Ishikawa (cell line): ENCODE data around the gene RNF121.

Source experiments
- CEBPB ChIP-seq: IDR thresholded peaks from 2 replicates; pipeline ENCODE4 v1.6.1; 2012
- CREB1 ChIP-seq: IDR thresholded peaks from 2 replicates; pipeline ENCODE4 v1.6.1; 2012; ENCODE audit warnings: low read depth
- EGR1 ChIP-seq: IDR thresholded peaks from 2 replicates; pipeline ENCODE4 v1.6.1; 2012
- EP300 ChIP-seq: IDR thresholded peaks from 2 replicates; pipeline ENCODE4 v1.6.1; 2012; ENCODE audit warnings: borderline replicate concordance
- FOXM1 ChIP-seq: IDR thresholded peaks from 2 replicates; pipeline ENCODE4 v1.6.1; 2012; ENCODE audit warnings: low read depth, borderline replicate concordance
- MAX ChIP-seq: IDR thresholded peaks from 2 replicates; pipeline ENCODE4 v1.6.1; 2012
- NFIC ChIP-seq: IDR thresholded peaks from 2 replicates; pipeline ENCODE4 v1.6.1; 2012
- RAD21 ChIP-seq: IDR thresholded peaks from 2 replicates; pipeline ENCODE4 v1.6.1; 2012; ENCODE audit warnings: low read depth
- REST ChIP-seq: IDR thresholded peaks from 2 replicates; pipeline ENCODE4 v1.6.1; 2012; ENCODE audit warnings: low read depth, mild to moderate bottlenecking
- TAF1 ChIP-seq: IDR thresholded peaks from 2 replicates; pipeline ENCODE4 v1.6.1; 2012; ENCODE audit warnings: low read depth, mild to moderate bottlenecking
- TCF12 ChIP-seq: IDR thresholded peaks from 2 replicates; pipeline ENCODE4 v1.6.1; 2012; ENCODE audit warnings: low read depth
- TEAD4 ChIP-seq: IDR thresholded peaks from 2 replicates; pipeline ENCODE4 v1.6.1; 2012
- YY1 ChIP-seq: IDR thresholded peaks from 2 replicates; pipeline ENCODE4 v1.6.1; 2012; ENCODE audit warnings: low read depth
- ZBTB7A ChIP-seq: IDR thresholded peaks from 2 replicates; pipeline ENCODE4 v1.6.1; 2012; ENCODE audit warnings: low read depth
- TF ChIP-seq, protein P1 (sequence below): IDR thresholded peaks from 2 replicates; pipeline ENCODE4 v1.6.1; 2012

The RNF121 gene

DNA sequence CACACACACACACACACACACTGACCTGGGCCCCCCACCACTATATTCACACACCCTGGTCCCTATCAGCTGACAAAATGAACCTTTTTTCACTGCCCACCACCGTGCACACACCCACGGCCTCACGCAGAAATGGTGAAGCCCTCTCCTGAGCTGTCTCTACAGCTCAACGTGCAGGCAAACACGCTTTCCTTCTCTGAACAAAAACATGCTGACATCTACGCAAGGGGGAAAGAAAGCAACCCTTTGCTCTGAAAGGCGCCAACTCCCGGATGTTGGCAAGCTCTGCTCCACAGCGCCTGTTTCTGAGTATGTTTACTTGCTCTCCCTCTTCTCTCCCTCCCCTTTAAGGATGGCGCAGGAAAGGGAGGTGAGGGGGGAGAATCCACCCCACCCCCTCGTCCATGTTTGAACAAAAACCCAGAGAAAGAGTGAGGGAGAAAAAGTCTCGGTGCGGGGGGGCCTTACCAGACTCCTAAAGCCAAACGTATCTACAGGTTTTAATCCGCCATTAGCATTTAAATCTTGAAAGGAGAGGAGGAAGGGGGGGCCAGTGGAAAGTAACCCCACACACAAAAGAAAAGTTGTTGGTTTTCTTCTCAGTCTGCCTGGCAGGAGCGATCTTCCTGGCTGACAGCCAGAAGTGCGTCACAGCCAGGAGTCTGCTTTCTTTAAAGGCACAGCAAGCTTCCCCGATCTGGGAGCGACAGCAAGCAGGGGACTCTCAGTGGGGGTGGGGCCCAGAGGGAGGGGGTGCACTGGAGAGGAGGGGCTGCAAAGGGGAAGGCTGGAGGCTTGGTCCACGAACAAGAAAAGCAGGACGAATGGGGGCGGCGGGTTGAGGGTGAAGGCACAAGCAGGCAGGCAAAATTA lies 111.9 kb downstream of the RNF121 start:
- TF ChIP-seq CREB1, result peak; percentile 77
- peak; percentile 55; the same call in 1 of the 2 replicates for TF ChIP-seq FOXM1
- TF ChIP-seq YY1, result peak; percentile 77
- TF ChIP-seq TEAD4, result no peak
- TF ChIP-seq NFIC, result peak; percentile 94
- peak; percentile 15; the same call in 1 of the 2 replicates for TF ChIP-seq EP300
- TF ChIP-seq, protein P1, sequence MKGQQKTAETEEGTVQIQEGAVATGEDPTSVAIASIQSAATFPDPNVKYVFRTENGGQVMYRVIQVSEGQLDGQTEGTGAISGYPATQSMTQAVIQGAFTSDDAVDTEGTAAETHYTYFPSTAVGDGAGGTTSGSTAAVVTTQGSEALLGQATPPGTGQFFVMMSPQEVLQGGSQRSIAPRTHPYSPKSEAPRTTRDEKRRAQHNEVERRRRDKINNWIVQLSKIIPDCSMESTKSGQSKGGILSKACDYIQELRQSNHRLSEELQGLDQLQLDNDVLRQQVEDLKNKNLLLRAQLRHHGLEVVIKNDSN, result no peak
- TF ChIP-seq TCF12, result no peak
- peak; percentile 21; the same call in 1 of the 2 replicates for TF ChIP-seq MAX
- no peak for TF ChIP-seq EGR1
- TF ChIP-seq RAD21, result no peak
- TF ChIP-seq ZBTB7A, result no peak; the same call in 1 of the 2 replicates
- no peak for TF ChIP-seq CEBPB
- TF ChIP-seq REST, result no peak
- peak; percentile 28; the same call in 1 of the 2 replicates for TF ChIP-seq TAF1

GRCh38 chr11:72041364-72042063 lies 112.7 kb downstream of the RNF121 start:
- TF ChIP-seq ZBTB7A, result no peak; the same call in 1 of the 2 replicates
- TF ChIP-seq EP300, result no peak
- TF ChIP-seq, protein P1, result no peak
- 0 out of 2 replicates have a peak, but pooled peaks have one; percentile 28 for TF ChIP-seq NFIC
- no peak for TF ChIP-seq EGR1
- TF ChIP-seq YY1, result no peak; the same call in 1 of the 2 replicates
- no peak for TF ChIP-seq REST
- no peak; the same call in 1 of the 2 replicates for TF ChIP-seq MAX
- no peak for TF ChIP-seq TAF1
- 0 out of 2 replicates have a peak, but pooled peaks have one; percentile 3 for TF ChIP-seq TEAD4
- TF ChIP-seq FOXM1, result no peak

DNA sequence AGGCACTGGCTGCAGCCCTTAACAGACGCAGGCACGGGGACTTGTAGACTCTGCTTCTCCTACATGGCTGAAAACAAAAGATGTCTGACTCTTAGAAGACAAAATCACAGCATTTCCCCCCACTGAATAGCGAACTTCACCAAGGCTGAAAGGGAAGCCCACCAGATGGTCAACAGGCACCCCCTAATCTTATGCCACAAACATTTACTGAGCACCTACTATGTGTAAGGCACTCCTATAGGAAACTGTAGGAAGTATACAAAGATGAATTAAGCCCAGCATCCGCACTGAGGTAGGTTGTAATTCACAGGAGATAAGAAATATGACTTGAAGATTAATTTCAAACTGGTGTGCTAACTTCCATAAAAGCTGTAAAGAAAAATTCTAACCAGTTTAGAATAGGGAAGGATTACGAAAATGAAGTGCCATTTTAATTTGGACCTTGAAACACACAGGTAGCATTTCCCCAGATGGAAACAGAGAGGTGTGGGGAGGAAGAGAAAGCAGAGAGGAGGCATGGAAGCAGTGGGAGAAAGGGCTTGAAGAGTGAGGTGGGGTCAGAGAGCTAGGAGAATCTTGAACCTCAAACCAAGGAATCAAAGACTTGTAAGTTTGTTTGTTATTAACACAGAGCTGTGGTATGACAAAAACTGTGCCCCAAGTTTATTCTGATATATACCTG lies 113.4 kb downstream of the RNF121 start:
- TF ChIP-seq YY1 (no peak), CREB1 (no peak), ZBTB7A (no peak), MAX (no peak), TEAD4 (no peak), NFIC (no peak), REST (no peak), FOXM1 (no peak), TAF1 (no peak), EP300 (no peak), TCF12 (no peak), RAD21 (no peak), EGR1 (no peak), CEBPB (no peak)
- TF ChIP-seq, protein P1, result no peak
